OCI-LY1 (cell line): ENCODE results near the gene P4HA1.
A peak's percentile ranks its signal among the peaks of the same experiment; 100 is the strongest.
"Not testable (repeated sequence)": the region's sequence is repeated elsewhere in the genome, so short reads cannot be mapped to it uniquely, and the experiment has no call there.

Experiments used
- H2AFZ ChIP-seq: fragments of 200-600 bp; sonication (generic), shearing (Covaris generic); 2 replicates; pipeline ENCODE4 v1.6.0; 2014; ENCODE audit warnings: antibody characterized with exemption, mild to moderate bottlenecking, low read length
- H3F3A ChIP-seq: fragments of 200-600 bp; sonication (generic), shearing (Covaris generic); 2 replicates; pipeline ENCODE4 v1.6.0; 2014; ENCODE audit warnings: mild to moderate bottlenecking, antibody characterized with exemption, low read length, moderate library complexity; ENCODE audit not compliant: insufficient read depth
- H3K27ac ChIP-seq: fragments of 200-600 bp; sonication (generic); 2 replicates; pipeline ENCODE4 v1.5.1; 2014; ENCODE audit warnings: low read length, mixed run types, mild to moderate bottlenecking, low read depth; ENCODE audit not compliant: poor library complexity, severe bottlenecking
- H3K27me3 ChIP-seq: fragments of 200-600 bp; sonication (generic); 2 replicates; pipeline ENCODE4 v1.6.0; 2014; ENCODE audit warnings: antibody characterized with exemption, mild to moderate bottlenecking, low read length, moderate library complexity; ENCODE audit not compliant: insufficient read depth
- H3K36me3 ChIP-seq: fragments of 200-600 bp; sonication (generic); 2 replicates; pipeline ENCODE4 v1.6.1; 2014; ENCODE audit warnings: mild to moderate bottlenecking, antibody characterized with exemption, low read length, moderate library complexity, mixed read lengths; ENCODE audit not compliant: insufficient read depth
- H3K4me1 ChIP-seq: fragments of 200-600 bp; sonication (generic); 2 replicates; pipeline ENCODE4 v1.5.1; 2014; ENCODE audit warnings: mild to moderate bottlenecking, low read length, moderate library complexity; ENCODE audit not compliant: insufficient read depth, severe bottlenecking
- H3K4me2 ChIP-seq: fragments of 200-600 bp; sonication (generic), shearing (Covaris generic); 2 replicates; pipeline ENCODE4 v1.6.1; 2014; ENCODE audit warnings: low read length
- H3K4me3 ChIP-seq: fragments of 200-600 bp; sonication (generic); 2 replicates; pipeline ENCODE4 v1.5.1; 2014; ENCODE audit warnings: low read length, low read depth, mild to moderate bottlenecking, mixed read lengths; ENCODE audit not compliant: poor library complexity, severe bottlenecking
- H3K79me2 ChIP-seq: fragments of 200-600 bp; shearing (Covaris generic); 2 replicates; pipeline ENCODE4 v1.6.1; 2016; ENCODE audit warnings: mixed run types, low read length, mixed read lengths; ENCODE audit not compliant: insufficient read depth
- H3K9ac ChIP-seq: fragments of 200-600 bp; sonication (generic), shearing (Covaris generic); 2 replicates; pipeline ENCODE4 v1.6.1; 2014; ENCODE audit warnings: mild to moderate bottlenecking, low read length, mixed read lengths
- H3K9me2 ChIP-seq: fragments of 200-600 bp; sonication (generic), shearing (Covaris generic); 2 replicates; pipeline ENCODE4 v1.6.1; 2014; ENCODE audit warnings: low read depth, mild to moderate bottlenecking, low read length, mixed read lengths
- H3K9me3 ChIP-seq: fragments of 200-600 bp; shearing (Covaris generic); 2 replicates; pipeline ENCODE4 v1.6.1; 2014; ENCODE audit warnings: low read length, mixed read lengths
- H4K20me1 ChIP-seq: fragments of 200-600 bp; sonication (generic), shearing (Covaris generic); 2 replicates; pipeline ENCODE4 v1.6.0; 2016; ENCODE audit warnings: mild to moderate bottlenecking, low read length; ENCODE audit not compliant: insufficient read depth
- EZH2 ChIP-seq: fragments of 200-600 bp; sonication (generic), shearing (Covaris generic); IDR thresholded peaks from 2 replicates; pipeline ENCODE4 v1.8.0; 2017; ENCODE audit warnings: borderline replicate concordance, mixed run types, mild to moderate bottlenecking, antibody characterized with exemption, low read length, moderate library complexity, mixed read lengths
- TF ChIP-seq, protein P1 (sequence below): fragments of 200-600 bp; sonication (generic), shearing (Covaris generic); IDR thresholded peaks from 2 replicates; pipeline ENCODE4 v1.5.1; 2017; ENCODE audit warnings: mild to moderate bottlenecking, antibody characterized with exemption, low read length, moderate library complexity, mixed read lengths

P4HA1 gene

DNA sequence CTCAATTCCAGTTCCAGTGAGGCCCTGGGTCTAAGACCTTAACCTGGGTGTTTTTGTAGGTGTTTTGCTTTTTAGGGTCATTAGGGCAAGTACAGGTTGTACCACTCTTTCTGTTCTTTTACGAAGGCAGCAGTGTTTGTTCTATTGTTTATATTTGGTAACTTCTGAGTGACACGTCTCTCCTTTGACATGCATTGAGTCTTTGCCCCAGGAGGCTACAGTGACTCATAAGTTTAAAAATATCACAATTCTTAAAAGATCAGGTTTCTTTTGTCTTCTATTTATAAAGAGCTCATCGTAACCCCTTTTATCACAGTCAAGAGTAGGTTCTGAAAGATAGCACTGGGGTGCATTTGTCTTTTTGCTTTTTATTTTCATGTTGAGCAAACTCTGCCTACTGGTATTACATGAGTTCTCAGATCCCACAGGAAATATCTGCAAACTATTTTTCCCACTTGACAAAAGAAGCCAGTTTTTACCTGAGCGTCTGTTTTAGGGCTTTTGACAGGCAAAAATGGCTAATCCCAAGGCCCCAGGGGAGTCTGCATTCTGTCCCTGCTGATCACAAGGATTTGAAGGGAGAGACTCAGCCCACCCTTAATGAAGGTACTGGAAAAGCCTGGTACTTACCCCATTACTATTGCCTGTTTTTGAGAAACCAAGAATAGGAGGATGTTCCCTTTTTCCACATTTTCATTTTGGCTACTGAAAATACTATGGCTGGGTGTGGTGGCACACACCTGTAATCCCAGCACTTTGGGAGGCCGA lies 21.5 kb upstream of the P4HA1 start:
- Histone ChIP-seq H2AFZ (no peak overlapping the region), H3K27ac (no peak overlapping the region), H3K79me2 (no peaks in the 10 kb centered on the region), H3F3A (peaks cover 5% of the 10 kb centered on the region; the same call in 1 of the 2 replicates), H4K20me1 (no peaks in the 10 kb centered on the region), H3K4me3 (no peak overlapping the region), H3K4me2 (no peak overlapping the region), H3K9me2 (no peaks in the 10 kb centered on the region), H3K9ac (no peak overlapping the region), H3K27me3 (no peaks in the 10 kb centered on the region), H3K9me3 (no peaks in the 10 kb centered on the region), H3K4me1 (no peaks in the 10 kb centered on the region), H3K36me3 (peaks cover 20% of the 10 kb centered on the region; the same call in 1 of the 2 replicates)
- TF ChIP-seq EZH2 = no peak

- Histone ChIP-seq H3K27me3 (no peaks in the 10 kb centered on the region), H3K36me3 (peaks cover 8% of the 10 kb centered on the region; the same call in 1 of the 2 replicates), H3K9me2 (no peaks in the 10 kb centered on the region), H3K27ac (no peak overlapping the region), H2AFZ (no peak overlapping the region), H3F3A (peaks cover 5% of the 10 kb centered on the region; the same call in 1 of the 2 replicates), H3K9ac (no peak overlapping the region), H3K4me2 (no peak overlapping the region), H3K79me2 (no peaks in the 10 kb centered on the region), H3K4me1 (peaks cover 7% of the 10 kb centered on the region), H4K20me1 (no peaks in the 10 kb centered on the region), H3K4me3 (no peak overlapping the region), H3K9me3 (no peaks in the 10 kb centered on the region)
- TF ChIP-seq, protein P1, sequence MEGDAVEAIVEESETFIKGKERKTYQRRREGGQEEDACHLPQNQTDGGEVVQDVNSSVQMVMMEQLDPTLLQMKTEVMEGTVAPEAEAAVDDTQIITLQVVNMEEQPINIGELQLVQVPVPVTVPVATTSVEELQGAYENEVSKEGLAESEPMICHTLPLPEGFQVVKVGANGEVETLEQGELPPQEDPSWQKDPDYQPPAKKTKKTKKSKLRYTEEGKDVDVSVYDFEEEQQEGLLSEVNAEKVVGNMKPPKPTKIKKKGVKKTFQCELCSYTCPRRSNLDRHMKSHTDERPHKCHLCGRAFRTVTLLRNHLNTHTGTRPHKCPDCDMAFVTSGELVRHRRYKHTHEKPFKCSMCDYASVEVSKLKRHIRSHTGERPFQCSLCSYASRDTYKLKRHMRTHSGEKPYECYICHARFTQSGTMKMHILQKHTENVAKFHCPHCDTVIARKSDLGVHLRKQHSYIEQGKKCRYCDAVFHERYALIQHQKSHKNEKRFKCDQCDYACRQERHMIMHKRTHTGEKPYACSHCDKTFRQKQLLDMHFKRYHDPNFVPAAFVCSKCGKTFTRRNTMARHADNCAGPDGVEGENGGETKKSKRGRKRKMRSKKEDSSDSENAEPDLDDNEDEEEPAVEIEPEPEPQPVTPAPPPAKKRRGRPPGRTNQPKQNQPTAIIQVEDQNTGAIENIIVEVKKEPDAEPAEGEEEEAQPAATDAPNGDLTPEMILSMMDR = no peak
These were observed 19.4 kb upstream of the P4HA1 start for GRCh38 chr10:73116017-73116416.

DNA sequence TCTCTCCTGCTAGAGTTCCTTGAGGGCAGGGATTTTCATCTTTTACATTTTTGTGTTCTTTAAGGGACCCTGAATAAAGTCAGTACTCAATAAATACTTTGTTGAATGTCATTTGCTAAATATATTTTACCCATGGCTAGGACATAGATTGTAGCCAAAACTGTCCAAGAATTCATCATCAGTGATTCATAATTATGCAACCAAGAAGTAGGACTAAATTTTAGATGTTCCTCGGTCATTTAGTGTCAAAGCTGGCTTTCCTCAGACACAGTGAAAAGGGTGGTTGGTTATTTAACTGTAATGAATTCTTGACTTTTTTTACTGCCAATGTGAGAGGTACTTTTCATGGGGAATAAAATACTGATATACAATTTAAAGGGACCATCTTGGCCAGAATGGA lies 16.9 kb upstream of the P4HA1 start:
- Histone ChIP-seq H3F3A (peaks cover 5% of the 10 kb centered on the region; the same call in 1 of the 2 replicates), H3K9ac (no peak overlapping the region), H3K9me3 (0 out of 2 replicates have a peak, but pooled peaks cover 2% of the 10 kb centered on the region), H3K79me2 (no peaks in the 10 kb centered on the region), H4K20me1 (no peaks in the 10 kb centered on the region), H3K27ac (no peak overlapping the region), H3K9me2 (no peaks in the 10 kb centered on the region), H3K4me1 (peaks cover 12% of the 10 kb centered on the region), H3K36me3 (no peaks in the 10 kb centered on the region; the same call in 1 of the 2 replicates), H3K27me3 (no peaks in the 10 kb centered on the region), H3K4me2 (no peak overlapping the region), H2AFZ (no peak overlapping the region), H3K4me3 (no peak overlapping the region)
- TF ChIP-seq, protein P1 = no peak
- no peak for TF ChIP-seq EZH2

- H4K20me1 ChIP-seq, H3K9me2 ChIP-seq, H3K9me3 ChIP-seq, H3F3A ChIP-seq, H3K4me2 ChIP-seq, H3K79me2 ChIP-seq, H3K4me3 ChIP-seq, H2AFZ ChIP-seq, H3K27me3 ChIP-seq, H3K9ac ChIP-seq, H3K36me3 ChIP-seq: not testable (repeated sequence)
- peaks cover 12% of the 10 kb centered on the region for H3K4me1 ChIP-seq
- peak overlapping the region; percentile 74 for H3K27ac ChIP-seq
These were observed 15.4 kb upstream of the P4HA1 start for GRCh38 chr10:73112032-73112431.
